Astrocyte (in vitro differentiated cells and primary cell): Measurements from ENCODE around the gene OR2D3. TPM values are rescaled to one million over a fixed set of nuclear protein-coding genes. Genes with fewer than 3 reads are reported as not detected.

ENCODE experiments used
- DNase-seq: peaks from one replicate; pipeline ENCODE4 v3.0.0-alpha.2; 2010; ENCODE audit warnings: low read depth
- FAIRE-seq: peaks from 2 replicates; lab custom pipeline; 2011; peaks lifted over from hg19 to GRCh38; lab: Jason Lieb, UNC
- H2AFZ ChIP-seq: 2 replicates; pipeline ENCODE4 v1.6.0; 2012; ENCODE audit warnings: low read depth, low read length, inconsistent platforms
- H3K27ac ChIP-seq: 2 replicates; pipeline ENCODE4 v1.5.1; 2011; ENCODE audit warnings: low read depth, low read length, inconsistent platforms
- H3K27me3 ChIP-seq: 2 replicates; pipeline ENCODE4 v1.6.0; 2011; ENCODE audit warnings: low read length, inconsistent platforms; ENCODE audit not compliant: insufficient read depth
- H3K36me3 ChIP-seq: 2 replicates; pipeline ENCODE4 v1.5.1; 2011; ENCODE audit warnings: low read length, inconsistent platforms; ENCODE audit not compliant: insufficient read depth
- H3K4me1 ChIP-seq: 2 replicates; pipeline ENCODE4 v1.5.1; 2011; ENCODE audit warnings: low read length, inconsistent platforms; ENCODE audit not compliant: insufficient read depth
- H3K4me2 ChIP-seq: 2 replicates; pipeline ENCODE4 v1.6.0; 2012; ENCODE audit warnings: low read length, inconsistent platforms
- H3K4me3 ChIP-seq: 2 replicates; pipeline ENCODE4 v1.5.1; 2011; ENCODE audit warnings: low read depth, mild to moderate bottlenecking, low read length, inconsistent platforms; ENCODE audit not compliant: insufficient read depth
- H3K79me2 ChIP-seq: 2 replicates; pipeline ENCODE4 v1.6.0; 2012; ENCODE audit warnings: mild to moderate bottlenecking, low read length, inconsistent platforms; ENCODE audit not compliant: insufficient read depth
- H3K9ac ChIP-seq: 2 replicates; pipeline ENCODE4 v1.6.0; 2012; ENCODE audit warnings: mild to moderate bottlenecking, low read length, inconsistent platforms
- H3K9me3 ChIP-seq: 2 replicates; pipeline ENCODE4 v1.5.1; 2012; ENCODE audit warnings: low read depth, mild to moderate bottlenecking, low read length, inconsistent platforms; ENCODE audit not compliant: insufficient read depth
- H4K20me1 ChIP-seq: 2 replicates; pipeline ENCODE4 v1.6.0; 2012; ENCODE audit warnings: low read length, inconsistent platforms; ENCODE audit not compliant: insufficient read depth
- H3K27ac Mint-ChIP-seq: one replicate; pipeline ENCODE4 v1.8.0; 2021; ENCODE audit warnings: mild to moderate bottlenecking, mixed read lengths; ENCODE audit not compliant: unreplicated experiment
- H3K27me3 Mint-ChIP-seq: one replicate; pipeline ENCODE4 v1.8.0; 2021; ENCODE audit warnings: low read depth, mixed read lengths; ENCODE audit not compliant: unreplicated experiment
- H3K36me3 Mint-ChIP-seq: one replicate; pipeline ENCODE4 v1.8.0; 2021; ENCODE audit warnings: low read depth, mixed read lengths; ENCODE audit not compliant: unreplicated experiment
- H3K4me1 Mint-ChIP-seq: one replicate; pipeline ENCODE4 v1.8.0; 2021; ENCODE audit warnings: low read depth, mixed read lengths; ENCODE audit not compliant: unreplicated experiment
- H3K4me3 Mint-ChIP-seq: one replicate; pipeline ENCODE4 v1.8.0; 2021; ENCODE audit warnings: mild to moderate bottlenecking, moderate library complexity, mixed read lengths; ENCODE audit not compliant: unreplicated experiment
- H3K9me3 Mint-ChIP-seq: one replicate; pipeline ENCODE4 v1.8.0; 2021; ENCODE audit warnings: mild to moderate bottlenecking, mixed read lengths; ENCODE audit not compliant: unreplicated experiment
- EZH2 ChIP-seq: IDR thresholded peaks from 2 replicates; pipeline ENCODE4 v1.6.1; 2012; ENCODE audit warnings: mild to moderate bottlenecking, low read length, inconsistent platforms; ENCODE audit not compliant: insufficient read depth
- total RNA-seq: library from RNA; stranded (reverse); gene quantifications from 2 replicates; pipeline ENCODE4 v1.2.1, GENCODE V29; 2021
- TF ChIP-seq, protein P1 (sequence below): IDR thresholded peaks from 2 replicates; pipeline ENCODE4 v1.5.1; 2011; ENCODE audit warnings: low read depth, mild to moderate bottlenecking, inconsistent platforms, low read length, moderate library complexity; ENCODE audit not compliant: insufficient read depth

The OR2D3 gene
- total RNA-seq, 1 donor from 2014 or later, result not detected

DNA sequence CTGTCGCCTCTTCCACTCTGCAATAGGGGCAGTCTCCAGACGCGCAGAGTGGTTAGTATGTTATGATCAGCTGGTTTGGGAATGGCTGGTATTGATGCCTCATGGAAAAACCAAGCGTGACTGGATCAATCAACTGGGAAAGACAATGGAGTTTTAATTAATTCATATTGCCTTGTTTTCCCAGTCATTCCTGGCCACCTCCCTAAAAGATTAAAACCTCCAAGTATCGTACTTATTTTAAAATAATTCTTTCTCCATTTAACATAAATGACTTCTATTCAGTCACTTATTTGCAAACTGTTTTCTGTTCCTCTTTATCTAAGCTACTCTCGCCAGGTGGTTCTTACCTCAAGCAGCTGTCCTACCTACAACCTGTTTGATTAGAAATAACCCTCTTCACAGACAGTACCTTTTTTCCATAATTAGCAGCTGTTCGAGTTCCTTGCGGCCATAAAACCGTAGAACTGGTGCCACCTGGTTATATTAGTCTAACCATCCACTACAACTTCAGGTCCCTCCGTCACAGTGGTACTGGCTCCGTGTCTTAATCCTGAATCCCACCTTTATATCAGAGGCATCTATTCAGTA, 6.3 kb downstream of the OR2D3 start:
- TF ChIP-seq EZH2, result no peak
- TF ChIP-seq, protein P1, sequence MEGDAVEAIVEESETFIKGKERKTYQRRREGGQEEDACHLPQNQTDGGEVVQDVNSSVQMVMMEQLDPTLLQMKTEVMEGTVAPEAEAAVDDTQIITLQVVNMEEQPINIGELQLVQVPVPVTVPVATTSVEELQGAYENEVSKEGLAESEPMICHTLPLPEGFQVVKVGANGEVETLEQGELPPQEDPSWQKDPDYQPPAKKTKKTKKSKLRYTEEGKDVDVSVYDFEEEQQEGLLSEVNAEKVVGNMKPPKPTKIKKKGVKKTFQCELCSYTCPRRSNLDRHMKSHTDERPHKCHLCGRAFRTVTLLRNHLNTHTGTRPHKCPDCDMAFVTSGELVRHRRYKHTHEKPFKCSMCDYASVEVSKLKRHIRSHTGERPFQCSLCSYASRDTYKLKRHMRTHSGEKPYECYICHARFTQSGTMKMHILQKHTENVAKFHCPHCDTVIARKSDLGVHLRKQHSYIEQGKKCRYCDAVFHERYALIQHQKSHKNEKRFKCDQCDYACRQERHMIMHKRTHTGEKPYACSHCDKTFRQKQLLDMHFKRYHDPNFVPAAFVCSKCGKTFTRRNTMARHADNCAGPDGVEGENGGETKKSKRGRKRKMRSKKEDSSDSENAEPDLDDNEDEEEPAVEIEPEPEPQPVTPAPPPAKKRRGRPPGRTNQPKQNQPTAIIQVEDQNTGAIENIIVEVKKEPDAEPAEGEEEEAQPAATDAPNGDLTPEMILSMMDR, result no peak
- peaks cover 12% of the 10 kb centered on the region for H3K4me1 ChIP-seq
- H3K27ac Mint-ChIP-seq, result no peak overlapping the region
- DNase-seq, result peak; percentile 18
- no peaks in the 10 kb centered on the region for H3K9me3 Mint-ChIP-seq
- H3K27me3 ChIP-seq, result no peaks in the 10 kb centered on the region
- peak overlapping the region; percentile 96 for H3K4me2 ChIP-seq
- no peaks in the 10 kb centered on the region for H3K36me3 ChIP-seq
- H3K79me2 ChIP-seq, result peaks cover 6% of the 10 kb centered on the region
- peak overlapping the region; percentile 91 for H3K4me3 ChIP-seq
- peaks cover 2% of the 10 kb centered on the region for H3K4me1 Mint-ChIP-seq
- H2AFZ ChIP-seq, result peak overlapping the region; percentile 99
- no peaks in the 10 kb centered on the region for H3K9me3 ChIP-seq
- peak overlapping the region; percentile 97 for H3K4me3 Mint-ChIP-seq
- no peak for FAIRE-seq
- peak overlapping the region; percentile 89 for H3K9ac ChIP-seq
- H3K27ac ChIP-seq, result peak overlapping the region; percentile 63
- no peaks in the 10 kb centered on the region for H3K27me3 Mint-ChIP-seq
- no peaks in the 10 kb centered on the region for H4K20me1 ChIP-seq
- no peaks in the 10 kb centered on the region for H3K36me3 Mint-ChIP-seq

DNA sequence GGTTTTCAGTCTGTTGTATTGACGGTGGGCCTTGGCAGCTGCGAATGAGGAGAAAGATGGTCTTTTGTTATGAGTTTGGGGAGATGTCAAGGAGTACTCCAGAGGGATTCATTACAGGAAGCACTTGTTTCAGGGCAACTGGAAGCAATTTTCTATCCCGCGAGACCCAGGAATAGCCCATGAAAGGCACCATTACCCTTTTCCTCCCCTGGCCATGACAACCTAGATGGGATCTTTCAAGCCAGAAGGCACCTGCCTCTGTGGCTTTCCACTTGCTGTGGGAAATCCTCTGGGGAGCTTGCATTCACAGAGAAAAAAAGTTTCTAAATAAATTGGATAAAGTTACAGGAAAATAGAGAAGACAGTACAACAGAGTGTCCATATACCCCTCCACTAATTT, 8.1 kb downstream of the OR2D3 start:
- Mint-ChIP-seq H3K27ac (no peak overlapping the region), H3K27me3 (no peaks in the 10 kb centered on the region)

More for the DNA sequence above, 8.1 kb downstream of the OR2D3 start:
- Mint-ChIP-seq H3K36me3 (no peaks in the 10 kb centered on the region), H3K4me1 (peaks cover 2% of the 10 kb centered on the region), H3K9me3 (no peaks in the 10 kb centered on the region), H3K4me3 (no peak overlapping the region)
- H3K9ac ChIP-seq, result no peak overlapping the region
- TF ChIP-seq, protein P1, result no peak
- TF ChIP-seq EZH2, result no peak
- no peak for FAIRE-seq
- peaks cover 12% of the 10 kb centered on the region for H3K4me1 ChIP-seq
- no peak overlapping the region for H3K4me3 ChIP-seq
- no peaks in the 10 kb centered on the region for H3K27me3 ChIP-seq
- H3K79me2 ChIP-seq, result peaks cover 6% of the 10 kb centered on the region
- H3K36me3 ChIP-seq, result no peaks in the 10 kb centered on the region
- no peaks in the 10 kb centered on the region for H3K9me3 ChIP-seq
- H3K4me2 ChIP-seq, result no peak overlapping the region
- no peak overlapping the region for H3K27ac ChIP-seq
- no peaks in the 10 kb centered on the region for H4K20me1 ChIP-seq
- H2AFZ ChIP-seq, result no peak overlapping the region
- DNase-seq, result no peak
